BJ (cell line): ENCODE results near the gene GOLGA6L9. TPM values are rescaled to one million over a fixed set of nuclear protein-coding genes. Genes with fewer than 3 reads are reported as not detected.
"Not testable (repeated sequence)": the region's sequence is repeated elsewhere in the genome, so short reads cannot be mapped to it uniquely, and the experiment has no call there.

Experiments used
- CTCF ChIA-PET: fragments of 350-600 bp; formaldehyde crosslinking; extraction: SDS; loops from one replicate; lab custom pipeline; 2021; ENCODE audit warnings: antibody characterized with exemption, inconsistent platforms; lab: Yijun Ruan, JAX
- POLR2A ChIA-PET: fragments of 300-600 bp; sonication (Branson Sonifier 250); formaldehyde crosslinking; extraction: SDS; loops from one replicate; lab custom pipeline; 2021; ENCODE audit warnings: antibody characterized with exemption; lab: Charles Lee
- DNase-seq: peaks from one replicate; pipeline ENCODE4 v3.0.0-alpha.2; 2011; ENCODE audit warnings: low read depth
- H3K27me3 ChIP-seq: 2 replicates; pipeline ENCODE4 v1.6.0; 2011; ENCODE audit warnings: low read length; ENCODE audit not compliant: control insufficient read depth, insufficient read depth
- H3K36me3 ChIP-seq: 2 replicates; pipeline ENCODE4 v1.5.1; 2011; ENCODE audit warnings: low read length; ENCODE audit not compliant: control insufficient read depth, insufficient read depth
- H3K4me3 ChIP-seq: 2 replicates; pipeline ENCODE4 v1.5.1; 2011; ENCODE audit warnings: low read depth, mild to moderate bottlenecking, control low read depth, low read length
- CTCF ChIP-seq: IDR thresholded peaks from 2 replicates; pipeline ENCODE4 v1.5.1; 2011; ENCODE audit warnings: low read depth, mild to moderate bottlenecking, control low read depth, inconsistent platforms, low read length, moderate library complexity; ENCODE audit not compliant: insufficient read depth
- polyA plus RNA-seq: library from polyadenylated mRNA; depleted of rRNA; stranded (reverse); fragments of >200 nt; gene quantifications from 2 replicates; pipeline ENCODE4 v1.2.3, GENCODE V29; 2011

The GOLGA6L9 gene
- polyA plus RNA-seq, 1 experiment, result 0.72 TPM

GRCh38 chr15:82398785-82399184 is 30.8 kb upstream of the GOLGA6L9 start:
- H3K36me3 ChIP-seq, result no peaks in the 10 kb centered on the region
- no peak overlapping the region for H3K4me3 ChIP-seq
- no peak for DNase-seq
- ChIA-PET POLR2A (no interaction called here), CTCF (no interaction called here)
- no peak for TF ChIP-seq CTCF
- H3K27me3 ChIP-seq, result no peaks in the 10 kb centered on the region

GRCh38 chr15:82399366-82400103 is 30.1 kb upstream of the GOLGA6L9 start:
- H3K36me3 ChIP-seq, CTCF ChIA-PET, H3K27me3 ChIP-seq, DNase-seq, POLR2A ChIA-PET, H3K4me3 ChIP-seq: not testable (repeated sequence)

- H3K4me3 ChIP-seq, CTCF ChIA-PET, POLR2A ChIA-PET: not testable (repeated sequence)
Measured at GRCh38 chr15:82401918-82402317, 27.7 kb upstream of the GOLGA6L9 start.

GRCh38 chr15:82402341-82402740 is 27.3 kb upstream of the GOLGA6L9 start:
- H3K36me3 ChIP-seq, CTCF ChIA-PET, DNase-seq, H3K4me3 ChIP-seq, H3K27me3 ChIP-seq, POLR2A ChIA-PET: not testable (repeated sequence)

More at GRCh38 chr15:82401918-82402317, 27.7 kb upstream of the GOLGA6L9 start:
- H3K36me3 ChIP-seq, H3K27me3 ChIP-seq, DNase-seq: not testable (repeated sequence)

- H3K4me3 ChIP-seq, CTCF ChIA-PET, H3K27me3 ChIP-seq, H3K36me3 ChIP-seq, DNase-seq, POLR2A ChIA-PET: not testable (repeated sequence)
Measured at GRCh38 chr15:82406211-82406610, 23.4 kb upstream of the GOLGA6L9 start.

- POLR2A ChIA-PET, DNase-seq: not testable (repeated sequence)
Measured at GRCh38 chr15:82410306-82410705, 19.3 kb upstream of the GOLGA6L9 start.

GRCh38 chr15:82411595-82411994 is 18.0 kb upstream of the GOLGA6L9 start:
- H3K4me3 ChIP-seq, CTCF ChIA-PET, H3K27me3 ChIP-seq, H3K36me3 ChIP-seq, DNase-seq, POLR2A ChIA-PET: not testable (repeated sequence)

More at GRCh38 chr15:82410306-82410705, 19.3 kb upstream of the GOLGA6L9 start:
- H3K36me3 ChIP-seq, CTCF ChIA-PET, H3K4me3 ChIP-seq, H3K27me3 ChIP-seq: not testable (repeated sequence)

- CTCF ChIA-PET, DNase-seq, H3K36me3 ChIP-seq, H3K27me3 ChIP-seq, H3K4me3 ChIP-seq, POLR2A ChIA-PET: not testable (repeated sequence)
Measured at GRCh38 chr15:82414525-82415191, 15.0 kb upstream of the GOLGA6L9 start.

GRCh38 chr15:82420516-82420915 is 9.1 kb upstream of the GOLGA6L9 start:
- DNase-seq, H3K27me3 ChIP-seq, CTCF ChIA-PET, H3K4me3 ChIP-seq, H3K36me3 ChIP-seq, POLR2A ChIA-PET: not testable (repeated sequence)

- CTCF ChIA-PET, POLR2A ChIA-PET, H3K27me3 ChIP-seq, H3K36me3 ChIP-seq, DNase-seq, H3K4me3 ChIP-seq: not testable (repeated sequence)
Measured at GRCh38 chr15:82420966-82421365, 8.7 kb upstream of the GOLGA6L9 start.

GRCh38 chr15:82427117-82427516 is 2.5 kb upstream of the GOLGA6L9 start:
- DNase-seq, H3K4me3 ChIP-seq, H3K36me3 ChIP-seq, H3K27me3 ChIP-seq, POLR2A ChIA-PET, CTCF ChIA-PET: not testable (repeated sequence)
